HG03558 (cell line): Measurements from ENCODE around the gene CHCHD10.

Experiments
- ATAC-seq: cut with Tn5 transposase; IDR thresholded peaks from one replicate; pipeline ENCODE4 v1.9.1; 2021; ENCODE audit warnings: moderate number of reproducible peaks; ENCODE audit not compliant: unreplicated experiment; ENCODE audit errors: extremely low read depth

Gene CHCHD10

DNA sequence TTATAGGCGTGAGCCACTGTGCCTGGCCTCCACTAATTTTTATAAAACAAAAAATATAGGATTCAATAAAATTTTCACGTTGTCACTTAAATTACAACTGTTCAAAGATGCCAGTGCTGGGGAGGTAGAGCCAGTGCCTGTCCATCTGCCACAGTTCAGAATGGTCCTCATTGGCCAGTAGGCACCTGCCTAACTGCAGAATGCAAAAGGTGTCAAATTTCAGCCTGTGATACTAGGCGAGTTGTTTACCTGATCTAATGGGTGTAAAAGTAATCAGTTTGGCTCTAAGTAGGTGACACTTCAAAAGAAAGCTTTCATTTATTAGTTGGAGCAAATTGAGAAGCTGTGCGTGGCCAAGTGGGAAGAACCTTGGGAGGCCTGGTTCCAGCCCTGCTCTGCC lies 21.3 kb upstream of the CHCHD10 start:
- ATAC-seq, result no peak

DNA sequence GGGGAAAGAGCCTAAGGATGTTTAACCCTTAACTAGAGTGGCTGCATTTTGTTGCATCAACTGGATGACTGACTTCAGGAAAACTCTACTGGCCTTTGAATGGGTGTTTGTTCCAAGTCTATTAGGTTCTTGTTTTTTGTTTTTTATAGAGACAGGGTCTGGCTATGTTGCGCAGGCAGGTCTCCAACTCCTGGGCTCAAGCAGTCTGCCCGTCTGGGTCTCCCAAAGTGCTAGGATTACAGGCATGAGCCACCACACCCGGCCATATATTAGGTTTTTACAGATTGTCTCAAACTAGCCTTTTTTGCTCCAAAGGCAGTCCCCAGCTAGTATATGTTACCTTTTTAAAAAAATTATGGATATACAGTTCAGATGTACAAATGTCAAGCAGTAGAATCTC lies 20.1 kb upstream of the CHCHD10 start:
- no peak for ATAC-seq

DNA sequence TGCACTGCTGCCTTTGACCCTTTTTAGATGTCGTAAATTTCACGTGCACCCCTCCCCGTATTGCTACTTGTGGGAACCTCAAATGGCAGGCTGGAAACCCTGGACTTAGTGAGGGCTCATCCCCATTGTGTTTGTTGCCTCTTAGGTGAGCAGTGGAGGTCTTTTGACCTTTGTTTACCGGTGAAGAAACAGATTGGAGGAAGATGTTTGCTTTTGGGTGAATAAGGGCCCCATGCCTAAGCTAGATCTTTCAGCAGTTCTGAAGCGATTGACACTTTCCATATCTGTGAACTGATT lies 19.8 kb upstream of the CHCHD10 start:
- no peak for ATAC-seq

DNA sequence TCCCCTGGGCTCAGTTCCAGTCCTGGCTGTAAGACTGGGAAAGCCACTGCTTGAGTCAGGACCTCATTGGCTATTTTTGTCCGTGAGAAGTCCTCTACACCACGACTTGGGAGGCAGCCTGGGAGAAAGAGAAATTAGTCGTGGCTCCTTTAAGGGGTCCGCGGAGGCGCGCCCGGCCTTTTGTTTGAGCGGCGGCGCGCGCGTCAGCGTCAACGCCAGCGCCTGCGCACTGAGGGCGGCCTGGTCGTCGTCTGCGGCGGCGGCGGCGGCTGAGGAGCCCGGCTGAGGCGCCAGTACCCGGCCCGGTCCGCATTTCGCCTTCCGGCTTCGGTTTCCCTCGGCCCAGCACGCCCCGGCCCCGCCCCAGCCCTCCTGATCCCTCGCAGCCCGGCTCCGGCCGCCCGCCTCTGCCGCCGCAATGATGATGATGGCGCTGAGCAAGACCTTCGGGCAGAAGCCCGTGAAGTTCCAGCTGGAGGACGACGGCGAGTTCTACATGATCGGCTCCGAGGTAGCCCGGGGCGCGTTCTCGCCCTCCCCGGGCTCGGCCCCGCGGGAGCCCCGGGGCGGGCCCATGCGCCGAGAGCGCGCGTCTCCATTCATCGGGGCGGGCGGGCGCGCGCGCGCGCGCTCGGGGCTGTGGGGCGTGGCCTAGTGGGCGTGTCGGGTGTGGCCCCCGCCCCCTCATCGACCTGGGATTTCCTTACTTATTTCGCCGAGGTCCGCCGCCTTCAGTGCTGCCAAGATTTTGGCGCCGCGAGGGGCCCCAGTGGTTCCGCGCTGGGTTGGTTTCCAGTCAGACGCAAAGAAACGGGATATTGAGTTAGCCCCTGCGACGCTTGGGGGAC lies 19.2 kb upstream of the CHCHD10 start, which contains the start of gene SMARCB1:
Gene SMARCB1 (plus strand): TSS at position 215 of the 848 bp plus-strand sequence. CDS start 204 bp downstream, at position 419.
- no peak for ATAC-seq

DNA sequence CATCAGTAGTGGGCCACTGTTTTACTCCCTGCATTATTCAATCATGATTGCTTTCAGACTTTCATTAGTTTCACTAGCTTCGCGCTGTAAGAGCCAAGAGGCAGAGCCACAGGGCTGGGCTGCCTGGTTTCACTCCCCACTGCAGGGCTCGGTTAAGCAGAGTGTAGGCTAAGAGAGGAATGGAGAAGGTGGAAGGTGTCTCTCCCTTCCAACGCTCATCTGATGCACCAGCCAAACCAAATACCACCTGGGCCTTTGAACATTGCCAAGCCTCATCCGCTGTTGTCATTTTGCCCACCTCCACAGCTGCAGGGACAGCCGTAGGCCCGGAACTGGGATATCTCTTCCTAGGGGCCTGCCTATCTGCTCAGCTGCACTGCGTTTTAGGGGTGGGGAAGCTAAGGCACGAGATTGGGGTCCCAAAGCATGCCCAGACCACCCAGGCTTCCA lies 18.5 kb upstream of the CHCHD10 start:
- no peak for ATAC-seq

DNA sequence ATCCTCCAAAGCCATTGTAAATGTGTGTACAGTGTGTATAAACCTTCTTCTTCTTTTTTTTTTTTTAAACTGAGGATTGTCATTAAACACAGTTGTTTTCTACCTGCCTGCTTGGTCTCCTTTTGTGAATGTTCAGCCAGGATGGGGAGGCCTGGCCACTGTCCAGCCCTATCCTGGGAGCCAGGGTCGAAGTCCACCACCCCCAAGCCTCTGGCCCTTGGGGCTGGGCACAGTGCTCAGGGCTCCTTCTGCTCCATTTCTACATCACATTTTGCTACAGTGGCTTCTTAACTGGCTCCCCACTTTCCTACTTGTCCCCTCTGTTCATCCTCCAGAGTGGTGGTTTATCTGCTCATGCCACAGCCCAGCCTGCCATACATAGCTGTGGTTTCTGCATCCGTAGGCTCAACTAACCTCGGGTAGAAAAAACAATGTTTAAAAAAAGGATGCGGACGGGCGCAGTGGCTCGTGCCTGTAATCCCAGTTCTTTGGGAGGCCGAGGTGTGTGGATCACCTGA lies 16.5 kb upstream of the CHCHD10 start:
- ATAC-seq, result no peak

DNA sequence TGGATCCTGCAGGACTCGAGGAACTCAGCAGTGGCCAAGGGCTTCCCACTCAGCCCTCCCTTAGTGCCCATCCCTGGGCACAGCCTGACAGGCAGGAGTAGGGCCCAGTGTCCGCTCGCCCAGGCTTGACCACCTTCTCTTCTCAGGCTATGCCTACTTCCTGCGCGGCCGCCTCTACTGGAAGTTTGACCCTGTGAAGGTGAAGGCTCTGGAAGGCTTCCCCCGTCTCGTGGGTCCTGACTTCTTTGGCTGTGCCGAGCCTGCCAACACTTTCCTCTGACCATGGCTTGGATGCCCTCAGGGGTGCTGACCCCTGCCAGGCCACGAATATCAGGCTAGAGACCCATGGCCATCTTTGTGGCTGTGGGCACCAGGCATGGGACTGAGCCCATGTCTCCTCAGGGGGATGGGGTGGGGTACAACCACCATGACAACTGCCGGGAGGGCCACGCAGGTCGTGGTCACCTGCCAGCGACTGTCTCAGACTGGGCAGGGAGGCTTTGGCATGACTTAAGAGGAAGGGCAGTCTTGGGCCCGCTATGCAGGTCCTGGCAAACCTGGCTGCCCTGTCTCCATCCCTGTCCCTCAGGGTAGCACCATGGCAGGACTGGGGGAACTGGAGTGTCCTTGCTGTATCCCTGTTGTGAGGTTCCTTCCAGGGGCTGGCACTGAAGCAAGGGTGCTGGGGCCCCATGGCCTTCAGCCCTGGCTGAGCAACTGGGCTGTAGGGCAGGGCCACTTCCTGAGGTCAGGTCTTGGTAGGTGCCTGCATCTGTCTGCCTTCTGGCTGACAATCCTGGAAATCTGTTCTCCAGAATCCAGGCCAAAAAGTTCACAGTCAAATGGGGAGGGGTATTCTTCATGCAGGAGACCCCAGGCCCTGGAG lies 15.7 kb upstream of the CHCHD10 start:
- ATAC-seq, result no peak

DNA sequence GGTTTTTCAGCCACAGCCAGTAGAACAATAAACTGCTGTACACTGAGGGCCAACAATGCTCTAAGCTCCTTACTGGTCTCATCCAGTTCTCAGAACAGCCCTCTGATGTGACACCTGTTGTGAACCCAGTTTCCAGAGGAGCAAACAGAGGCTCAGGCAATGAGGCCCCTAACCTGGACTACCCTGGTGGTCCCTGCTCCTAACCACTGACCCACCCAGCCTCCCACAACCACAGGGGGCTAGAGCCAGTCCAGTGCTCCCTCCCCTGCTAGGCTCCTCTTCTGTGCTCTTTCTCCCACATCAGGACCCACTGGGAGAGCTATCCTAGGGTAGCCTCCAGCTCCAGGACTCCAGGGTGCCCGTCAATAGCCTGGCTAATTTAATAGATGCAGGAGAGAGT lies 14.9 kb upstream of the CHCHD10 start:
- ATAC-seq, result no peak

DNA sequence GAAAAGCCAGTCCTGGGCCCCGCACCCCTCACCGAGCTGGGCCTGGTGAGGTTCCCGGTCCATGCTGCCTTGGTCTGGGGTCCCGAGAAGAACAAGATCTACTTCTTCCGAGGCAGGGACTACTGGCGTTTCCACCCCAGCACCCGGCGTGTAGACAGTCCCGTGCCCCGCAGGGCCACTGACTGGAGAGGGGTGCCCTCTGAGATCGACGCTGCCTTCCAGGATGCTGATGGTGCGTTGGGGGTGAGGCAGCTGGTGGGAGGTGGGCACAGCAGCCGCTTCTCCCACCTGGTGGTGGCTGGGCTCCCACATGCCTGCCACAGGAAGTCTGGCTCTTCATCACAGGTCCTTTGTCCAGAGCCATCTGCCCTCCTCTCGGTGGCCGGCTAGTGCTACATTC lies 14.5 kb upstream of the CHCHD10 start:
- no peak for ATAC-seq

DNA sequence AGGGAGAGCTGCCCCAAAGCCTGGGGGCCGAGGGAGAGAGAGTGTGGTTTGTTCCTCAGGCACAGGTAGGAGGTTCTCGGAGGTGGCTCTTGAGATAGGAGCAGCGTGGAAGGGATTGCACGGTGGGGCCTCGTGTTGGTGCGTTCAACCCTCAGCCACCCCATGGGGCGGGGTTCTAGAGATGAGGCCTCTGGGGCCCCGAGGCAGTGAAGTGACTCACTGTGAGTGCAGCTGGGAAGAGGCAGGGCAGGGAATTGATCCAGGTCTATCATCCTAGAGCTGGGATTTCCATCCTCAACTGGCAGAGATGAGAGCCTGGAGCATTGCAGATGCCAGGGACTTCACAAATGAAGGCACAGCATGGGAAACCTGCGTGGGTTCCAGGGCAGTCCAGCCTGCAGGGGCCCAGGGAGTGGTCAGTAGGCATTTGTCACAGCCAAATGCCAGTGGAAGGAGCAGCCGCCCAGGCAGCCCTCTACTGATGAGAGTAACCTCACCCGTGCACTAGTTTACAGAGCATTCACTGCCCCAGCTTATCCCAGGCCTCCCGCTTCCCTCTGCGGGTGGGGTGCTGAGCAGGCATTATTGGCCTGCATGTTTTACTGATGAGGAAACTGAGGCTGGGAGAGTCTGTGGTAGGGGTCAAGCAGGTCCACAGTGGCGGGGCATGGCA lies 13.9 kb upstream of the CHCHD10 start:
- no peak for ATAC-seq

DNA sequence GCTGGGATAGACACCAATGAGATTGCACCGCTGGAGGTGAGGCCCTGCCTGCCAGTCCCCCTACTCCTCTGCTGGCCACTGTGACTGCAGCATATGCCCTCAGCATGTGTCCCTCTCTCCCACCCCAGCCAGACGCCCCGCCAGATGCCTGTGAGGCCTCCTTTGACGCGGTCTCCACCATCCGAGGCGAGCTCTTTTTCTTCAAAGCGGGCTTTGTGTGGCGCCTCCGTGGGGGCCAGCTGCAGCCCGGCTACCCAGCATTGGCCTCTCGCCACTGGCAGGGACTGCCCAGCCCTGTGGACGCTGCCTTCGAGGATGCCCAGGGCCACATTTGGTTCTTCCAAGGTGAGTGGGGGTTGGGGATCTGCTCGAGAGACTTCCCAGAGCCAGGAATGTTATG lies 13.3 kb upstream of the CHCHD10 start:
- no peak for ATAC-seq

DNA sequence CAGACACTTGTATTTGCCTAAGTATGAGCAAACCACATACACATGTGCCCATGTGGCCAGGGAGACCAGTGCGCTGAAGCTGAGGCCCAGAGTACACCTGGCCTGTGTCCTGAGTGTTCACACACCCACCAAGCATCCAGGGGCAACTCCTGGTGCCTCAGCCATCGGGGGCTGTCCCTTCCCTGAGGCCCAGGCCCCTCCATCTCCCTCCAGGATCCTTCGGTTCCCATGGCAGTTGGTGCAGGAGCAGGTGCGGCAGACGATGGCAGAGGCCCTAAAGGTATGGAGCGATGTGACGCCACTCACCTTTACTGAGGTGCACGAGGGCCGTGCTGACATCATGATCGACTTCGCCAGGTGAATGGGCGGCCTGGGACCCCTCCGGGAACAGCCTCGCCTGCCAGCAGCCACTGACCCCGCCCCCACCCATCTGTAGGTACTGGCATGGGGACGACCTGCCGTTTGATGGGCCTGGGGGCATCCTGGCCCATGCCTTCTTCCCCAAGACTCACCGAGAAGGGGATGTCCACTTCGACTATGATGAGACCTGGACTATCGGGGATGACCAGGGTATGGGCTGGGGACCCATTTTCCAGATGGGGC lies 12.5 kb upstream of the CHCHD10 start:
- ATAC-seq, result no peak

DNA sequence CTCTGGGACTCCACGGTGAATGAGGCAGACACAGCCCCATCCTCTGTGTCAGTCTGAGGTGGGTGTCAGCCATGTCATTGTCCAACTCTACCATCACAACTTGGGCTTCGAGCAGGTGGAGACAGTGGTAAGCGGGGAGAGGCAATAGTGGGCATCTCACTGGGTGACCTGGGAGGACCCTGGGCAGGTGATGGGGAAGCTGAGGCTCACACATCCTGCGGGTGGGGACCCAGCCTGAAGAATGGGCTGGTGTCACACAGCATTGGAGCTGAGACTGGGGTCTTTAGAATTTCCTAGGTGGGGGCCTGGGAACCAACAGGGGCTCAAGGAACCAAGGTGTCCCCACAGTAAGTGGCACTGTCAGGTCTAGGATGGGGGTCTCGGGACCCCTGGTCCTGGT lies 12.0 kb upstream of the CHCHD10 start:
- ATAC-seq, result no peak

DNA sequence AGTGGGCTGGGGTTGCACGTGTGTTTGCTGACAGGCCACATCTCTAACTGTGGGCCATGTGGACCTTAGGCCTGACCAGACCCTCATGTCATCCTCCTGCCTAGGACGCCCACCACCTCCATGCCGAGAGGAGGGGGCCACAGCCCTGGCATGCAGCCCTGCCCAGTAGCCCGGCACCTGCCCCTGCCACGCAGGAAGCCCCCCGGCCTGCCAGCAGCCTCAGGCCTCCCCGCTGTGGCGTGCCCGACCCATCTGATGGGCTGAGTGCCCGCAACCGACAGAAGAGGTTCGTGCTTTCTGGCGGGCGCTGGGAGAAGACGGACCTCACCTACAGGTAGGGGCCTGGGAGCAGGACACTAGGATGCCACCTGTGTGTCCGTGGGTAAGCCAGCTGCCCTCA lies 11.3 kb upstream of the CHCHD10 start:
- no peak for ATAC-seq

DNA sequence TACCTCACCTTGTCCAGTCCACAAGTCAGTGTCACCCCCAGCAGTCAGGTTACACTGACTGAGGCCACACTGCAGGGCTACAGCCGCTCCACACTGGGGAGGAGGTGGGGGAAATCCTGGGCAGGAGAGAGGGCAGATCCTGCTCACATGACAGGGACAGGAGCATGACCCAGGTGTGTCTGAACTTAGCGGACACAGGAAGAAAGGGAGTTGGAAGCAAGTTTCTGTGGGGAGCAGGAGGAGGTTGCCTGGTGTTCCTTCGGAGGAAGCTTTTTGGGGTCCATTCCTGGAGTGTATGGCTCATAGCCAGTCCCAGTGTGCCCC lies 10.8 kb upstream of the CHCHD10 start:
- ATAC-seq, result no peak

DNA sequence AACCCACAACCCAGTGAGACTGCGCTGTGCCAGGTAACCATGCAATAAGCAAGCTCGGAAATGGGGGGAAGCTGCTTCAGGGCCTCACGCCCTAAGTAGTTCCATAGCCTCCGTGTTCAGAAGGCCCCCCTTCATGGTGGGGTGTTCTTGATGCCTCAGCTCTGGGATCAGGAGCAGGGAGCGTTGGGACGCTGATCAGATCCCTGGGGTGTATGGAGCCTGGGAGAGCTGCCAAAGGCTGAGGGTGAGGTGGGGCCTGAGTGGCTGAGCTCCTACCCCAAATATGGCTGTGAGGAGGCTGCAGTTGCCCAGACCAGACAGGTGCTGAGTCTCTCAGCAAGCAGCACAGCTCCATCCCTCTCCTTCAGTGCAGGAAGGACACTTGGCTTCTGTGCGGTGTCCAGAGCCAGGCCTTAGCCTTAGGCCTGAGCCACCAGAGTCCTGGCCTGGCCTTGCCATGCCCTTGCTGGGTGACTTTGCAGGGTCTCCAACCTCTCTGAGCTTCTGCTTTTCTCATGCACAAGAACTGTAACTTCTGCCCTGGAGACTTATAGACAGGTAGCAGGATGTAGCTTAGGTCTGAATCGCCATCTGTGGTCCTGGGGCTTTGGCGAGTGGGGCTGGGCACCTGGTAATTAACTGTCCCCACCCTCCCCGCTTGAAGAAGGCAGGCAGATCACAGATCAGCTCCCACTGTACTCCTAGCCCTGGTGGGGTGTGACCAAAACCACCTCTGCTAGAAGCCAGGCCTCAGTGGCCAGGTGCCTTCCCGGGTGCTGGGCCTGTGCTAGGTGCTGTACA lies 10.2 kb upstream of the CHCHD10 start:
- no peak for ATAC-seq

DNA sequence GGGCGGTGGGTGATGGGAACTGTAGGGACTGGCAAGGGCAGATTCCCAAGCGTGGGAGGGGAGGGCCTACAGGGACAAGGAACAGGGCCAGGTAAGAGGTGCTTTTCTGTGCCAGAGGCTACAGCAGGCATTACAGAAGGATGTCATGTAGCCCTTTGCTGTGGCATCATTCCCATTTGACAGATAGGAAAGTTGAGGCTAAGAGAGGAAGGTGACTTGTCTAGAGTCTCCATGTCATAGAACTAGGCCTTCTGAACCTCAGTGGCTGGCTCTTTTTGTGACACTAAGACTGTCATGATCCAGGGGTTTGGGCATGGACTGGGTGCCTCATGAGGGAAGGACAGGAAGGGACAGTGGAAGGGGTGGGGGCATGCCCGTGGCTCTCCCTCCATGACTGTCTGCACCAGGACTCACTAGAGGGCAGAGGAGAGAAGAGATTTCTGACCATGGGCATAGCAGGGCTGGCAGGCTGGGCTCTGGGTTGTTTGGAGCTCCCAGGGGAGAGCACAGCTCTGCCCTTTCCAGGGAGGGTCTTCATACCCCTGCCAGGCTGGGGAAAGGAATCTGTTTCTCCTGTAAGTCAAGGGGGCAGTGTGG lies 8.1 kb upstream of the CHCHD10 start:
- ATAC-seq, result no peak

DNA sequence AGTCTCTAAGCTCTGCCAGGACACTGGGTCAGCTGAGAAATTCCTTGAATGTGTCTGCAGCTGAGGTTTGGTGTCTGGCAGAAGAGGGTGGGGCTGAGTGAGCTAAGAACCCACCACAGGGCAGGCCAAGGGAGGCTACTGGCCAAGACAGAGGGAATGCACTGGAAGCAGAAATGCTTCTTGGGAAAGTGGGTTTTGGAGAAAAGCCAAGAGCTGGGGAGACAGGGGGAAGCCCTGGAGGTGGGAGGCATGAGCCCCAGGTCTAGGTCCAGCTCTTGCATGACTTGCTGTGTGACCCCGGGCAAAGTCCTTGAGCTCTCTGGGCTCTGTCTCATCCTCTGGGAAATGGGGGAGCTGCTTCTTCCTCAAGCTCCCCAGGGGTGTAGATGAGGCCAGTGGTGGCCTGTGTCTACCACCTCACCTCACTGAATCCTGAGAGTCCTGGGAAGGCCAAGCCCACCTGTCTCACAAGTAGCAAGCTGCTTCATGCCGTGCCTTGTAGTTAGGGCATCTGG lies 7.2 kb upstream of the CHCHD10 start:
- ATAC-seq, result no peak
